GM18526 (cell line): ENCODE data around the gene SOS1.

Experiments
- POLR2A ChIP-seq: IDR thresholded peaks from 3 replicates; pipeline ENCODE4 v1.6.1; 2011; ENCODE audit not compliant: insufficient read length; ENCODE audit errors: extremely low read depth

SOS1 gene

DNA sequence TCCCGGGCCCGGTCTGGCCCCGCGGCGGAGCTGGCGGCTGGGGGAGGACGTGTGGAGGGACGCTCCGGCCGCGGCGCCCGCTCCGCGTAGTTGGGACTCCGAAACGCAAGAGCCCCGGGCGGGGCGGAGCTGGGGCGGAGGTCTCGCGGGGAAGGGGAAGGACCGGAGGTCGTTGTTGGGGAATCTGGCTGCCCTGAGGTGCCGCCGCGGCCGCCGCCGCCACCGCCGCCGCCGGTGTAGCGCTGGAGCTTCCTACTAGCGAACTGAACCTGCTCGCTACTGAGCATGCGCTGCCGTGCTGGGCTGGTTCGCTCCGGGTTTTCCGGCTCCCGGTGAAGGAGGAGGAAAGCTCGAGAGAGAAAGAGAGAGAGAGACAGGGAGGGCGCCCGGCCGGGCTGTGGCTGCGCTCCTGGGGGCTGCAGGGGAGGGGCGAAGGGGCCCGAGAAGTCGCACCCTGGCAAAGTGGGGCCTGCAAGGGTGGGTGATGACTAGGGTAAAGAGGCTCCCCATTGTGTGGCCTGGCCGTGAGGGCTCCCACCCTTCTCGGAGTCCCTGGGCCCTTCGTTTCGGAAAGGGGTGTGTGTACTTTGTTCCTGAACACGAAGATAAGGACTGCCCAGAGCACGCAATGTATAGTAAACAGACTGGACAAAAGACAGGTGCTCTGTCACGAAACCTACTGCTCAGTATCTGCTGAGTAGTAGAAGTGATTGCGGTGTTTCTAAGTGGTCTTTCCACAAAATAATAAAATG is at the start of gene SOS1:
Gene SOS1 (minus strand): TSS at position 281 of the 752 bp plus-strand sequence. CDS start 629 bp downstream, outside the sequence.
- TF ChIP-seq POLR2A = peak; percentile 83

DNA sequence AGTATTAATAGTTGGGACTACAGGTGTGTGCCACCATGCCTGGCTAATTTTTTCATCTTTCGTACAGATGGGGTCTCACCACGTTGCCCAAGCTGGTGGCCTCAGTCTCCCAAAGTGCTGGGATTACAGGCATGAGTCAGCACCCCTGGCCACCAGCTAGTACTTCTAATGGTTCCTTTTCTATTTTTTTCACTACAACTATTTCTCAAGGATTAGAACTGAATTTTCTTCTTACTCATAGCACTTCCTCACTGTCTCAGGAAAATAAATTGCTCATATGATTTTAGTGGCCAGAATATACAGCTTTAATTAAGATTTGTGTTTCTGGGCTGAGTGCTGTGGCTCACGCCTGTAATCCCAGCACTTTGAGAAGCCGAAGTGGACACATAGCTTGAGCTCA is 43.2 kb upstream of the SOS1 start:
- TF ChIP-seq POLR2A = no peak

DNA sequence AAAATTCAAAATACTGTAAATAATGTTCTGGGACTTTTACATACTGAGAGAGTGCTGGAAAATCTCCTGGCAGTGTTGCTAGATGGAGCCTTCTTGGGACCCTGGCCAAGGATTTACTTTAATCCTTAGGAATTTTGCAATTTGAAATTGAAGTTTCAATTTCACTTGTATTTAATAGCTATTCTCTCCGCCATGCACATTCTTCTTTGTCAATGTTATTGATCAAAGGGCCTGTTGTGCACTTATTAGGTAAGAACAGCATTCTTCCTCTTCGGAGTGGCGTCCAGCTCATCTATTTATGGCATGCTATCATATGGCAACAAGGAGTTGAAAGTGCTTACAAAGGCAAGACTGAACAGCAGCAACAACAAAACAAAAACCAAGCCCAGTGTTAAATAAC is 40.1 kb upstream of the SOS1 start:
- no peak for TF ChIP-seq POLR2A

DNA sequence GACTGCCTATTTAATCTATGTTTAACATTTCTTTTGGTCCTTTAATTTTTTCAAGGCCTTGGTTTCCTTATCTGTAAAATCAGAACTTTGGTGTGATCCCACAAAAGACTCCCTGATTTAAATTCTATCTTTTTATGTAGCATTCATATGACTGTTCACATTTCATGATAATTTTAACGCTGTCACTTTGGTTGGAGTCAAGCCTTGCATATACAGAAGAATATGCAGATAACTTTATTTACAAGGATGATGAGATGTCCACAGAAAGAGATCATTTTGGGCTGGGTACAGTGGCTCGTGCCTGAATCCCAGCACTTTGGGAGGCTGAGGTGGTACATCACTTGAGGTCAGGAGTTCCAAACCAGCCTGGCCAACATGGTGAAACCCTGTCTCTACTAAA is 38.4 kb upstream of the SOS1 start:
- TF ChIP-seq POLR2A = no peak

DNA sequence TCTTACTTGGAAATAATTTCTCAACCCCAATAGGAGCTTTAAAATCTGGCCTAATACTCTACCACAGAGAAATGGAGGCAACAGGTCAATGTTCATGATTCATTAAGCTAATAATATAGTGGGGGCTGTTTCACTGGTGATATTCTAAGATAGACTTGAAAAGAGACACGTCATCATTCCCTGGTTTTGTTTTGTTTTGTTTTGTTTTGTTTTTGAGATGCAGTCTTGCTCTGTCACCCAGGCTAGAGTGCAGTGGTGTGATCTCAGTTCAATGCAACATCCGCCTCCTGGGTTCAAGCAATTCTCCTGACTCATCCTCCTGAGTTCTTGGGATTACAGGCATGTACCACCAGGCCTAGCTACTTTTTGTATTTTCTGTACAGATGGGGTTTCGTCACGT is 37.5 kb upstream of the SOS1 start:
- no peak for TF ChIP-seq POLR2A

DNA sequence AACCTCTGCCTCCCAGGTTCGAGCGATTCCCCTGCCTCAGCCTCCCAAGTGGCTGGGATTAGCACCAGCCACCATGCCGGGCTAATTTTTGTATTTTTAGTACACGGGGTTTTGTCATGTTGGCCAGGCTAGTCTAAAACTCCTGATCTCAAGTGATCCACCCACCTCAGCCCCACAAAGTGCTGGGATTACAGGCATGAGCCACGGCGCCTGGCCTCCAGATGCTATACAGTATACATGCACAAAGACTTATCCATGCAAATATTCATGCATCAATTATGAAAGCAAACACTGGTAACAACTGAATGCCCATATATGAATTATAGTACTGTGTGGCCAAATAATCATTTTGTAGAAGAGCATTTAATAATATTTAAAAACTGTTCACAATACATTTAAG is 36.0 kb upstream of the SOS1 start:
- TF ChIP-seq POLR2A = no peak

DNA sequence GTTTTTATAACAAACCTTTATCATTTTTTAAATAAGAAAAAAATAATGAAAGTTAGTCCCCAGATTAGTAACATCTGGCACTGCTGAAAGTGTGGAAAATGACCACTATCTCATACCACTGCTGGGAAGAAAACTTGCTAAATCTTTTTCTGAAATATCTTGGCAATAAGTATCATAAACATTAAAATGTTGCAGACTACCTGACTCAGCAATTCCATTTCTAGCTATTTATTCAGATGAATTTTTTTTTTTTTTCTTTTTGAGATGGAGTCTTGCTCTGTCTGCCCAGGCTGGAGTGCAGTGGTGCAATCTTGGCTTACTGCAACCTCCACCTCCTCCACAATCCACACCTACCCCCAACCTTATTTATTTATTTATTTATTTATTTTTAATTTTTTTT is 35.3 kb upstream of the SOS1 start:
- no peak for TF ChIP-seq POLR2A

DNA sequence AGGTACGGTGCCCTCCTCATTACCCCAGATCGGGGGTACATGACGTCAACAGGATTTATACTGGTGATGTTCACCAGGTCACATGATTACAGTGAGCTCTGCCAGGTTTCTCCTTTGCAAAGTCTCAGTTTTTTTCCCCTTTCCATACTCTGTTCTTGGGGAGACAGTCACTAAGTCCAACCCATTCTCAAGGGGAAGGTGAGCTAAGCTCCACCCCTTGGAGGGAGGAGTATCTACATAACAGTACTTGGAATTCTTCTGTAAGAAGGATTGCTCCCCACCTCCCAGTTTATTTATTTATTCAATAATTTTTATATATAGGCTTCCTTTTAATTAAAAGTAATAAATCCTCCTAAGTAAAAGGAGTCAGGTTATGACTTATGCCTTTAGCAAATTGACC is 34.1 kb upstream of the SOS1 start:
- no peak for TF ChIP-seq POLR2A

DNA sequence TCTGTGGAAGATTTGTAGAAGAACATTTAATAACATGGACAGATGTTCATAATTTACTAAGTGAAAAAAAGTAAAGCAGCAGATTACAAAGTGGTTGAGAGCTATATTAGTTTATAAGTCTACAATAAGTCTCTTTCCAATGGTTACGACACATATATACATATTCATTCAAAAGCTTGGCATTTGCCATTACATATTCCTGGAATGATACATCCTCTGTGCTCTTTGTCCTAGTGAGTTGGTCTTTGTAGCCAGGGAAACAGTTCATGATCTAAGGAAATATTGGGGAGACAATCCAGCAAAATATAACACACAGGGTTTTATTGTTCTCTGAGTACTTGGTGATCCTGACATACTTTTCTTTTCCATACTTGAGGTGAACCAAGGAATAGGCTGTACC is 32.5 kb upstream of the SOS1 start:
- no peak for TF ChIP-seq POLR2A

DNA sequence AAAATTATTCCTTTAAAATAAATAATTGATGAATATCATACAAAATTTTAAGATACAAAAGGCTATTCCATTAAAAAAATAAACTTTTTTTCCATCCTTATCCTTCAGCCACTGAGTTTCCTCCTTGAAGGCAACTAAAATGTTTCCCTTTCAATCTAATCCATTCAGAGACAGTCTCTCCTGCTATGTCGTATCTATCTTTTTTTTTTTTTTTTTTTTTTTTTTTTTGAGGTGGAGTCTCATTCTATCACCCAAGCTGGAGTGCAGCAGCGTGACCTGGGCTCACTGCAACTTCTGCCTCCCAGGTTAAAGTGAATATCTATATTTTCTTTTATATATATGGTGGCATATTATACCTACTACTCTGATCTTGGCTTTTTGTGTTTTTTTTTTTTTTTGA is 31.7 kb upstream of the SOS1 start:
- TF ChIP-seq POLR2A = no peak

DNA sequence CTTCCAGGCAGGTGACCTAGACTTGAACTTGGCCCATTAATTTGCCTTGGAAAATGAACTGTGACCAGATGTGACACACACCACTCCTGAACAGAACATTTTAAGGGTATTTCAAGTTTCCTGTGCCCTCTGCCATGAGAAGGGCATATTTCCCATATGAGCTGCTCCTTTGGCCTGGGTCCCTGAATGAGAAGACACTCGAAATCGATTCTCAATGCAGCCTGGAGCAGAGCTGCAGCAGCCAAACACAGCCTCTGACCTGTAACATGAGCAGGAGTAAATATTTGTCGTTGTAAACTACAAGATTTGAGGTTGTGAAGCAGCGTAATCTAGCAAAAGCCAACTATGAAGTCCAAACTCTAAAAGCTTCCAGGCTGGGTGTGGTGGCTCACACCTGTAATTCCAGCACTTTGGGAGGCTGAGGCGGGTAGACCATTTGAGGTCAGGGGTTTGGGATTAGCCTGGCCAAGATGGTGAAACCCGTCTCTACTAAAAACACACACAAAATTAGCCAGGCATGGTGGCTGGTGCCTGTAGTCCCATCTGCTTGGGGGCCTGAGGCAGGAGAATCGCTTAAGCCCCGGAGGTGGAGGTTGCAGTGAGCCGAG is 30.1 kb upstream of the SOS1 start:
- TF ChIP-seq POLR2A = no peak

DNA sequence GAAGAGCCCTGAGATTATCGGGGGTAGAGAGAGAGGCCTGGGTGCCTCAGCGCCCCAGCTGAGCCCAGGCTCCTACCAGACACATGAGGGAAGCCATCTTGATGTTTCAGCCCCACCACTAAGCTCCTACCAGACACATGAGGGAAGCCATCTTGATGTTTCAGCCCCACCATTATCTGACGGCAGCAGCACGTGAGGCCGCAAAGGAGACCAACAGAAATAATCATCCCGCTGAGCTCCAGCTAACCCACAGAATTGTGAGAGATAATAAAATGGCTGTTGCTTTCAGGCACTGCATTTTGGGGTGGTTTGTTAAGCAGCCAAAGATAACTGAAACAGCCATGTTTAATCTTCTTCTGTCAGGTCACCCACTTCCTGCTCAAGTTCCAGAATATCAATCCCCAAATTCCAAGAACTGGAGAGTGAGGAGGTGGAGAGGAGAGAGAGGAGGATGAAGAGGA is 29.3 kb upstream of the SOS1 start:
- TF ChIP-seq POLR2A = no peak

DNA sequence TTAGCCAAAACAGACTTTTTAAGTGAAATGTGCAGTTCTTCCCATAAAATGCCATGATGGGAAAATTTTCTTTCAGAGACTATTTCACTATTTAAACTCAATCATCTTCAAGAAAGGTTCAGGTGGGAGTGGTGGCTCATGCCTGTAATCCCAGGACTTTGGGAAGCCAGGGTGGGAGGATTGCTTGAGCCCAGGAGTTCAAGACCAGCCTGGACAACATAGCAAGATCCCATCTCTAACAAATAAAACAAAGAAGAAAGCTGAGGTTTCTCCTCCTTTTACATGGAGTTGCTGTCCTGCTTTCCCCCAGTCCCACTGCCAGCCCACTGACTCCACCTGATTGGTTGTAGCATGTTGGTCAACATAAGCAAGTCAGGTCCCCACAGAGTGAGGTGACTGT is 25.8 kb upstream of the SOS1 start:
- TF ChIP-seq POLR2A = no peak

DNA sequence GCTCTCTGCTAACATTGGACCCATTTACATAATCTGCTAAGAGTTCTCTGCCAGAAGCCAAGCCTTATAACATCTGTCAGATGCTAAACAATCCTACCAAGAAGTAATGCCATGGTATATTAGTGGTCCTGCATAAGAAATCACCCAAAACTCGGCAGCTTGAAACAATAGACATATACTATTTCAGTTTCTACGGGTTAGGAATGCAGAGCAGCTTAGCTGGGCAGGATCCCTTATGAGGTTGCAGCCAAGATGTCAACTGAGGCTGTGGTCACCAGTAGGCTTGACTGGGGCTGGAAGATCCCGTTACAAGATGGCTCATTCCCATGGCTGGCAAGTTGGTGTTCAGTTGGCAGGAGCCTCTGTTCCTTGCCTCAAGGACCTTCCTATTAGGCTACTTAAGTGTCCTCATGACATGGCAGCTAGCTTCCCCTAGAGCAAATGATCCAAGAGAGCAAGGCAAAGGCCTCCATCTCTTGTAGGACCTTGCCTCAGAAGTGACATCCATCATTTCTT is 25.1 kb upstream of the SOS1 start:
- TF ChIP-seq POLR2A = no peak

DNA sequence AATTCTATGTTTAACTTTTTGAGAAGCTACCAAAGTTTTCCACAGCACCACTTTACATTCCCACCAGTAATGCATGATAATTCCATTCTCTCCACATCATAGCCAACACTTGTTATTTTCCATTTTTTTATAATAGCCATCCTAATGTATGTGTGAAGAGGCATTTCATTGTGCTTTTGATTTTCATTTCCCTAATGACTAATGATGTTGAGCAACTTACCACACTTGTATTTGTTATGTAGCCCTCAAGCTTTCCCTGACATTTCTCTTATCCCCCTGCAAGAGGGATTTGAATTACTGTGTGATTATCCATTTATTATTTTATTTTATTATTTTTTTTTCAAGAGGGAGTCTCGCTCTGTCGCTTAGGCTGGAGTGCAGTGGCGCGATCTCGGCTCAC is 23.6 kb upstream of the SOS1 start:
- no peak for TF ChIP-seq POLR2A

DNA sequence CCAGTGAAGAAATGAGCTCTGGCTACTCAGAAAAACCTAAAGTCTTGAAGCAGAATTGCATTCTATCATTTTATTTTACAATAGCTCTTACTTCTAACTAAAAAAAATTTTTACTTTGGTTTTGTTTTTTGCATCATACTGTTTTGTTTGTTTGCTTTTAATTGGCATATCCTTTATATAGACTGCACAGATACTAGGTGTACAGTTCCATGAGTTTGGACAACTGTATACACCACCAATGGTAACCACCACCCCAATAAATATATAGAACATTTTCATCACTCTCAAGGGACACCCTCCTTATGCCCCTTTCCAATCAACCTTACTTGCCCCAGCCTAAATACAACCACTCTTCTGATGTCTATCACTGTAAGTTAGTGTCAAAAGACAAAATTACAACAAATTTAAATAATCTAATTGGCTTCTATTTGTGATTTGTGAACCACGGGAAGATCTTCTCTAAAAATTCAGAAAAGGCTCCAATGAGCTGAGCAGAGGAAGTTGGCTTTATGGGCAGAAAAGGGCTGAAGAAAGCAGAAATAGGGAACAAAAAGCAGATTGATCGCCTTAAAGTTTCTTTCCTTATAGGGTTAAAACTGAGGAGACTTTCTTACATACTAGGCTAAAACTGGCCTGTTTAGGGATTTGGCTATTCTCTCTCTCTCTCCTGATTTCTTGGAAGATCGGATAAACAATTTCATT is 22.2 kb upstream of the SOS1 start:
- TF ChIP-seq POLR2A = no peak
